ENCODE results near the gene SIPA1. TPM values are rescaled to one million over a fixed set of nuclear protein-coding genes. Genes with fewer than 3 reads are reported as not detected.
A peak's percentile ranks its signal among the peaks of the same experiment; 100 is the strongest.

The SIPA1 gene
- total and polyA plus RNA-seq, 2 of the 13 experiments (the other 11 are each of a cell fraction or from before 2014, with no cell fraction given) = 5.8 to 7.7 TPM

GRCh38 chr11:65599216-65599954 lies 38.5 kb upstream of the SIPA1 start (continued):
- TF ChIP-seq GRHL1 (CRISPR knock-in tag; conservative IDR thresholded peaks at IDR 0.05) = no peak
- TF ChIP-seq RBM22 (optimal IDR thresholded peaks at IDR 0.05; ENCODE audit: low read length) = peak; percentile 52
- no peak for TF ChIP-seq ZFP36L1 (CRISPR knock-in tag; IDR thresholded peaks at IDR 0.05)
- TF ChIP-seq DPF2 (CRISPR knock-in tag; IDR thresholded peaks at IDR 0.05; ENCODE audit: borderline replicate concordance, low read depth) = no peak
- TF ChIP-seq ZFY (CRISPR knock-in tag; IDR thresholded peaks at IDR 0.05) = no peak
- no peak for TF ChIP-seq STAG1 (CRISPR knock-in tag; IDR thresholded peaks at IDR 0.05)
- peak; percentile 97 for TF ChIP-seq AGO2 (optimal IDR thresholded peaks at IDR 0.05; ENCODE audit: low read depth, low read length)
- peak in 1 of 2 experiments; percentile 54; a peak in 1 of 4 replicates for TF ChIP-seq POLR2A (IDR thresholded peaks at IDR 0.05; ENCODE audit: insufficient read depth in 1 of 2, low read depth in 2 of 2, low read length in 2 of 2)
- TF ChIP-seq, protein P1, sequence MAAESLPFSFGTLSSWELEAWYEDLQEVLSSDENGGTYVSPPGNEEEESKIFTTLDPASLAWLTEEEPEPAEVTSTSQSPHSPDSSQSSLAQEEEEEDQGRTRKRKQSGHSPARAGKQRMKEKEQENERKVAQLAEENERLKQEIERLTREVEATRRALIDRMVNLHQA (CRISPR knock-in tag; IDR thresholded peaks at IDR 0.05) = no peak
- no peak for TF ChIP-seq ZNF431 (CRISPR knock-in tag; IDR thresholded peaks at IDR 0.05; ENCODE audit: borderline replicate concordance, low read depth)
- no peak for TF ChIP-seq FUBP1 (CRISPR knock-in tag; IDR thresholded peaks at IDR 0.05; ENCODE audit: borderline replicate concordance)
- no peak for TF ChIP-seq HNRNPUL1 (IDR thresholded peaks at IDR 0.05; ENCODE audit: low read depth, low read length)
